ENCODE results near the gene WNK1.
"Not testable (repeated sequence)": the region's sequence is repeated elsewhere in the genome, so short reads cannot be mapped to it uniquely, and the experiment has no call there.

WNK1 gene

DNA sequence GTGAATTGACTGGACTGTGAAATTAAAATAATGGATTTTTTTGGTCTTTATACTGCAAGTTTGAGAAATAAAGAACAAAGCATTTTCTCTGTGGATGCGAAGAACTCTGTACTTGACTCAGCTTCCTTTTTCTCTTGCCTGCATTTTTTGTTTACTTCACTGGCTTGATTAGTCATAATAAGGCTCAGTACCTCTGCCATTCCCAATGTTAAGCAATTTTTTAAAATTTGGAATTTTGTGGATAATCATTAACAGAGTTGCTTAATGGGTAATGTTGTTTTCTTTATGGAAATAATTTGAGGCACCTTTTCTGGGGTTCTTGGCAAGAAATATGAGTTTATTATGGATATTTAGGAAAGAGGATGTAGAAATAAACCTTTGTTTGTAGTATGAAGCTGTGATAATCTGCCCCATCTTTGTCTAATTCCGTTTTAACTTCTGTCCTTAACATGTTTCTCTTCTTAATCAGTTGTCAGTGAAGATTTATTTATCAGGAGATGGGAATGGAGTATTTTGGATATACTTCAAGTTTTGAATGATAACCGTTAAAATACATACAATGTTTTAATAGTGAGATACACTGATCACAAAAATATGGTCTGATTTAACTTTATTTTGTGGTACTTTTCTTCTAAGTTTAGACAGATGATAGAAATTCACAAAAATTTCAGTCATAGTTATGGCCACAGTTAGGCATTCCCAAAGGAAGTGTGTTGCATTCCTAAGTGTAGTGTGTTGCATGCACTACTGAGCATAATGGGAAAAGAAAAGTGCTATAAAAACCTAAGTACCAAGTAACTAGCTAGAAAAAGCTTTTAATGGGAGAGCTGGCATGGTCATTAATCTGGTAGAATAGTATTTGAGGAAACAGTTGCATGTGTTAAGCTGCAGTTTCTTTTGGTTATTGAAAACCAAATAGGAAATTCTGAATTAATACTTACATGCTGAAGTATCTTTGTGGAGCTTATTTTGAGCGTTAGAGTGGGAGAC lies 27.7 kb downstream of the WNK1 start:
- TF ChIP-seq ZNF274 (IDR thresholded peaks at IDR 0.05; ENCODE audit: low read depth, low read length) = no peak
- H3K4me3 ChIP-seq (ENCODE audit: low read length) = no peak overlapping the region; the same call in 1 of the 2 replicates

GRCh38 chr12:780750-781379 lies 28.5 kb downstream of the WNK1 start:
- TF ChIP-seq ZNF274 (IDR thresholded peaks at IDR 0.05; ENCODE audit: low read depth, low read length) = no peak
- H3K4me3 ChIP-seq (ENCODE audit: low read length) = no peak overlapping the region

- TF ChIP-seq ZNF274 (IDR thresholded peaks at IDR 0.05; ENCODE audit: low read depth, low read length) = no peak
- no peak overlapping the region for H3K4me3 ChIP-seq (ENCODE audit: low read length)
Measured at GRCh38 chr12:785706-786105, 33.3 kb downstream of the WNK1 start.

DNA sequence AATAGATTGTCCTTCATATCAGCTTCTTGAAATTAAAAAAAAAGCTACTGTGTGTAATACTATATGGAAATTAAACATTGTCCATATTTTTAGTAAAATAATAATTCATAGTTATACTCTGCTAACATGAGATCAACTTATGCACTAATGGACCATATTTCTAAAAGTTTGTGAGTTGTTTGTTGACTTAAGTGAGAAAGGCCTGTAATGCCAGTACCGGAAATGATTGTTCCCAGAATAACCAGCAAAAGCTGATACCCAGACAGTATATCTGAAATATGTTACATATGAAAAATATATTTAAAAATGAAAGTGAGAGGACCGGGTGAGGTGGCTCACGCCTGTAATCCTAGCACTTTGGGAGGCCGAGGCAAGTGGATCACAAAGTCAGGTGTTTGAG lies 35.9 kb downstream of the WNK1 start:
- H3K4me3 ChIP-seq (ENCODE audit: low read length) = no peak overlapping the region
- TF ChIP-seq ZNF274 (IDR thresholded peaks at IDR 0.05; ENCODE audit: low read depth, low read length) = no peak

DNA sequence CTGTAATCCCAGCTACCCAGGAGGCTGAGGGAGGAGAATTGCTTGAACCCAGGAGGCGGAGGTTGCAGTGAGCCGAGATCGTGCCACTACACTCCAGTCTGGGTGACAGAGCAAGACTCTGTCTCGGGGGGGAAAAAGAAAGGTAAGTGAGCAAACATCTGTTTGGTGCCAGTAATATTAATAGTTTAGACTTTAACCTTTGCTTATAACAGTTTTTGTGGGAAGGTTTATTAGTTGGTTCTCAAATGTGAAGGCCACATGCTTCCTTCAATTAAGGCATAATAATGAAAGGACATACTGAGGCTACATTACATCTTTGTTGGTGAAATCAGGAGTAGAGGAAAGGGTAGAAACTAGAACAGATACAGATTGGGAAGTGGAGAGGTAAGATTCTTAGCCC lies 36.4 kb downstream of the WNK1 start:
- H3K4me3 ChIP-seq (ENCODE audit: low read length) = not testable (repeated sequence)

GRCh38 chr12:789852-790563 lies 37.6 kb downstream of the WNK1 start:
- no peak for TF ChIP-seq ZNF274 (IDR thresholded peaks at IDR 0.05; ENCODE audit: low read depth, low read length)
- H3K4me3 ChIP-seq (ENCODE audit: low read length) = no peak overlapping the region

DNA sequence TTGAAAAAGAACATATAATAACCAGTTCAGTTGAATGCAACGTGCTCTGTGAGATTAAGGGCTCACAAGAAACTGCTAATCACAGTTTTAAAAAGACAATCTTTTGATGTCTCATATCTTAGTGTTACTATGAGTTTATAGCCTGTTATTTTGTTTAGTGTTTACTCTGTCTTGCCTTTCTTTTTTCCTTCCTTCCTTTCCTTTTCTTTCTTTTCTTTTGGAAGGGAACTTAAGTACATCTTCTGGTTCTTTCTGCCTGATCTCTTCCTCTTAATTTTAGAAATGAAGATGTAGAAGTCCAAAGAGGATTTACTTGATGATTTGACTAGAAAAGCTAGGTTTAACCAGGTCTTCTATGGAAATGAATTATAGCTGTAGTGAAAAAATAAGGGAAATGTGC lies 38.2 kb downstream of the WNK1 start:
- TF ChIP-seq ZNF274 (IDR thresholded peaks at IDR 0.05; ENCODE audit: low read depth, low read length) = no peak
- H3K4me3 ChIP-seq (ENCODE audit: low read length) = no peak overlapping the region

- no peak overlapping the region for H3K4me3 ChIP-seq (ENCODE audit: low read length)
- no peak for TF ChIP-seq ZNF274 (IDR thresholded peaks at IDR 0.05; ENCODE audit: low read depth, low read length)
Measured at GRCh38 chr12:793037-793436, 40.7 kb downstream of the WNK1 start.

GRCh38 chr12:793711-794110 lies 41.3 kb downstream of the WNK1 start:
- H3K4me3 ChIP-seq (ENCODE audit: low read length) = no peak overlapping the region
- no peak for TF ChIP-seq ZNF274 (IDR thresholded peaks at IDR 0.05; ENCODE audit: low read depth, low read length)

DNA sequence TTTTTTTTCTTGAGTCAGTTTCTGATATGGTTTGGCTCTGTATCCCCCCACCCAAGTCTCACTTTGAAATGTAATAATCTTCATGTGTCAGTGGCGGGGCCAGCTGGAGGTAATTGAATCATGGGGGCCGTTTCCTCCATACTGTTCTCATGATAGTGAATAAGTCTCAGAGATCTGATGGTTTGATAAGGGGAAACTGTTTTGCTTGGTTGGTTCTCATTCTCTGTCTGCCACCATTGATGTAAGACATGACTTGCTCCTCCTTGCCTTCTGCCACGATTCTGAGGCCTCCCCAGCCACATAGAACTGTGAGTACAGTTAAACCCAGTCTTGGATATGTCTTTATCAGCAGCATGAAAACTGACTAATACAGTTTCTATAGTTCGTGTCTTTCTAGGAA lies 42.9 kb downstream of the WNK1 start:
- no peak for TF ChIP-seq ZNF274 (IDR thresholded peaks at IDR 0.05; ENCODE audit: low read depth, low read length)
- H3K4me3 ChIP-seq (ENCODE audit: low read length) = peak overlapping the region; percentile 16; the same call in 1 of the 2 replicates

DNA sequence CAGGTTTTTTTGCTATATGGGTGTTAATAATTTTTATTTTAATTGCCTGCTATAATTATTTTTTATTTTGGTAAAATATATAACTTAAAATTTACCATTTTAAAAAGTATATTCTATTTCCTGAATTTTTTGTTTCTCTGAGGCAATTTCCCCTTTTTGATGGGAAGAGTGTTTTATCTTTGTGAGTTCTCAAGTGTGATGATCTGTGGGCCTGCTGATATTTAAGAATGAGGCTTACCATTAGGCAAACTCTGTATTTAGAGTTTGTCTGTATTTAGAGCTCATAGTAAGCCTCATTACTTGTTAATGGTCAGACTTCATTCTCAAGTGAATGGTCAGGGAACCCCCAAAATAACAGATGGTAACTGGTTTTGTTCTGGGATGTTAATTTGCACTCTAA lies 48.0 kb downstream of the WNK1 start:
- no peak overlapping the region for H3K4me3 ChIP-seq (ENCODE audit: low read length)
- no peak for TF ChIP-seq ZNF274 (IDR thresholded peaks at IDR 0.05; ENCODE audit: low read depth, low read length)

DNA sequence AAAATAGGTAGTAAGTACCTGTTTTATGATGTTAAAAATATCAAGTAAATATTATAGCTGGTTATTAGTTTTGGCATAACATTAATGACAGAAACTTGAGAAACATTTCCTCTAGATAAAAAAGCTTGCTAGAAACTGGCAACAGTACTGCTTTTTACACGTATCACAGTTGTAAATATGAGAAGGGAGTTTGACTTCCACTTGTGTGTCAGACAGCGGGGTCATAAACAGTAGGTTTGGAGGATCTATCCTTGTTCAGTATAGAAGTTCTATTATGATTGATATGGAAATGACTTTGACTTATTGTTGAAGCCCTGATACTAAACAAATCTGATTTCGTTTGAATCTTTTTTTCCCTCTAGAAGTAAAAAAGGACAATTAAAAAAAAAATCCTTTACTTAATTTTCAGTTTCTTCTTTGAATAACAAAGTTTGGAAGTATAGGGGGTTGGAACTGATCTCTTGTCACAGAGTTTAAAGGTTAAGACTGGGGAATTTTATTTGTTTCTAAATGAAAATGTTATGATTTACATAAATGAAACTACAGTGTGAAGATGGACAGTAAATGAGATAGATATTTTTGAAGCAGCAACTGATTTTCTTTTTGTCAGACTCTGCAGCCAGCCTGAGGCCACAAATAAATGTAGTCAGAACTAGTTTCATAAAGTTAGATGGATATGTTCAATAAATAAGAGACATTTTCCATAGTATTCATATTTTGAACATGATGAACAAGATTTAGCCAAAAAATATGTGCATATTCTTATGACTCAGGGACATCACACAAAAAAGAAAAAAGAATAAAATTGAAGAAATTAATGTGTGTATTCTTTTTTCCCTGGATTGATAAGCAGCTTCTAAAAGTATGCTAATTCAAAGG lies 50.1 kb downstream of the WNK1 start:
- no peak overlapping the region; the same call in 1 of the 2 replicates for H3K4me3 ChIP-seq (ENCODE audit: low read length)
- no peak for TF ChIP-seq ZNF274 (IDR thresholded peaks at IDR 0.05; ENCODE audit: low read depth, low read length)

- no peak overlapping the region for H3K4me3 ChIP-seq (ENCODE audit: low read length)
- TF ChIP-seq ZNF274 (IDR thresholded peaks at IDR 0.05; ENCODE audit: low read depth, low read length) = no peak
Measured at GRCh38 chr12:805022-805632, 52.7 kb downstream of the WNK1 start.

Data from GM08714 (cell line).